NCI-H2196 (cell line): ENCODE measurements around the gene SMIM45.
A peak's percentile ranks its signal among the peaks of the same experiment; 100 is the strongest.

ENCODE experiments used
- DNase-seq: peaks from one replicate; lab custom pipeline; 2025; ENCODE audit not compliant: unreplicated experiment; lab: John Stamatoyannopoulos, UW

The SMIM45 gene

GRCh38 chr22:41915035-41915785 lies 36.7 kb upstream of the SMIM45 start, which contains the start of gene SHISA8:
TSS of gene SHISA8 (minus strand) at chr22:41915074. CDS start at chr22:41914667, 407 bp downstream.
- peak; percentile 67 for DNase-seq

- no peak for DNase-seq
Observed at GRCh38 chr22:41915786-41916493, 36.0 kb upstream of the SMIM45 start.

GRCh38 chr22:41916745-41917358 lies 35.1 kb upstream of the SMIM45 start:
- no peak for DNase-seq

- peak; percentile 91 for DNase-seq
Observed at GRCh38 chr22:41917375-41917902, 34.5 kb upstream of the SMIM45 start.

- DNase-seq = peak; percentile 66
Observed at GRCh38 chr22:41917903-41918791, 33.8 kb upstream of the SMIM45 start.

GRCh38 chr22:41919357-41920224 lies 32.4 kb upstream of the SMIM45 start:
- no peak for DNase-seq

GRCh38 chr22:41920271-41920976 lies 31.5 kb upstream of the SMIM45 start:
- DNase-seq = no peak

GRCh38 chr22:41922328-41922727 lies 29.6 kb upstream of the SMIM45 start:
- DNase-seq = no peak

- no peak for DNase-seq
Observed at GRCh38 chr22:41922940-41923594, 28.9 kb upstream of the SMIM45 start.

- DNase-seq = no peak
Observed at GRCh38 chr22:41923595-41924276, 28.2 kb upstream of the SMIM45 start.

- DNase-seq = no peak
Observed at GRCh38 chr22:41925783-41926460, 26.0 kb upstream of the SMIM45 start.

- no peak for DNase-seq
Observed at GRCh38 chr22:41927813-41928212, 24.1 kb upstream of the SMIM45 start.

- DNase-seq = no peak
Observed at GRCh38 chr22:41928593-41929417, 23.1 kb upstream of the SMIM45 start.

- DNase-seq = no peak
Observed at GRCh38 chr22:41929418-41929810, 22.5 kb upstream of the SMIM45 start.

- DNase-seq = no peak
Observed at GRCh38 chr22:41931701-41932269, 20.2 kb upstream of the SMIM45 start.

- no peak for DNase-seq
Observed at GRCh38 chr22:41932353-41932752, 19.6 kb upstream of the SMIM45 start.
